ENCODE measurements around the gene MRPL49. TPM values are rescaled to one million over a fixed set of nuclear protein-coding genes. Genes with fewer than 3 reads are reported as not detected.

The MRPL49 gene
- total RNA-seq, 4 donors from 2014 or later, result 48.8 to 55.9 (median 54.2) TPM

GRCh38 chr11:65114538-65115171 is 7.5 kb upstream of the MRPL49 start:
- Histone ChIP-seq H3K4me3 (no peak overlapping the region), H3K9me3 (no peaks in the 10 kb centered on the region), H3K27ac (no peak overlapping the region), H3K4me1 (peaks cover 0 to 59% (median 38%) of the 10 kb centered on the region in 4 donors), H3K27me3 (no peaks in the 10 kb centered on the region), H3K36me3 (peaks cover 0 to 48% (median 0%) of the 10 kb centered on the region in 3 donors)
- no peak for DNase-seq (ENCODE audit: low spot score in 2 of 2)
- TF ChIP-seq, protein P1, sequence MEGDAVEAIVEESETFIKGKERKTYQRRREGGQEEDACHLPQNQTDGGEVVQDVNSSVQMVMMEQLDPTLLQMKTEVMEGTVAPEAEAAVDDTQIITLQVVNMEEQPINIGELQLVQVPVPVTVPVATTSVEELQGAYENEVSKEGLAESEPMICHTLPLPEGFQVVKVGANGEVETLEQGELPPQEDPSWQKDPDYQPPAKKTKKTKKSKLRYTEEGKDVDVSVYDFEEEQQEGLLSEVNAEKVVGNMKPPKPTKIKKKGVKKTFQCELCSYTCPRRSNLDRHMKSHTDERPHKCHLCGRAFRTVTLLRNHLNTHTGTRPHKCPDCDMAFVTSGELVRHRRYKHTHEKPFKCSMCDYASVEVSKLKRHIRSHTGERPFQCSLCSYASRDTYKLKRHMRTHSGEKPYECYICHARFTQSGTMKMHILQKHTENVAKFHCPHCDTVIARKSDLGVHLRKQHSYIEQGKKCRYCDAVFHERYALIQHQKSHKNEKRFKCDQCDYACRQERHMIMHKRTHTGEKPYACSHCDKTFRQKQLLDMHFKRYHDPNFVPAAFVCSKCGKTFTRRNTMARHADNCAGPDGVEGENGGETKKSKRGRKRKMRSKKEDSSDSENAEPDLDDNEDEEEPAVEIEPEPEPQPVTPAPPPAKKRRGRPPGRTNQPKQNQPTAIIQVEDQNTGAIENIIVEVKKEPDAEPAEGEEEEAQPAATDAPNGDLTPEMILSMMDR (IDR thresholded peaks at IDR 0.05), result no peak
- TF ChIP-seq EP300 (IDR thresholded peaks at IDR 0.05), result no peak
- no peak for TF ChIP-seq POLR2A (IDR thresholded peaks at IDR 0.05)
- 68 to 86% methylated on average over 9 to 10 of the region's 11 CpGs for WGBS, 2 donors

DNA sequence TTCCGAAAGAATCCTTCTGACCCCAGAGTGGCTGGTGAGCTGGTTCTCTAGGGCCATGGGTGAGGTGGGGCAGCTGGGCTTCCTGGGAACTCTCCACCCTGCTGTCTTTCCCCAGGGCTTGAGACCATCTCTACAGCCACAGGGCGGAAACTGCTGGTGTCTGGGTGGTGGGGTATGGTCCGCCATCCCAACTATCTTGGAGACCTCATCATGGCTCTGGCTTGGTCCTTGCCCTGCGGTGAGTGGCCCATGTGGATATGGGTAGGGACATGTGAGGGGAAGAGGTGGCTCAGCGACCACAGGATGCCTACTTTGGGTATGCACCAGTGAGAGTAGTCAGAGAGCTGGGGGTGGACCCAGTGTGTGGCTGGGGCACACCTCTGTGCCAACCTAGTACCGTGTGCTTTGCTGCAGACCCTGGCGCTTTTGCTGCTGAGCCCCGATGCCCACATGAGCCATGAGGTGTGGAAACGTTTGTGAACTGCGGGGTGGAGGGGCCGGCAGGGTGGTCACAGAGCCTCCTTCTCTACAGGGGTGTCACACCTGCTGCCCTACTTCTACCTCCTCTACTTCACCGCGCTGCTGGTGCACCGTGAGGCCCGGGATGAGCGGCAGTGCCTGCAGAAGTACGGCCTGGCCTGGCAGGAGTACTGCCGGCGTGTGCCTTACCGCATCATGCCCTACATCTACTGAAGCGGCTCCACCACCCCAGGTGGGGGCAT is 6.6 kb upstream of the MRPL49 start:
- Histone ChIP-seq H3K27me3 (no peaks in the 10 kb centered on the region), H3K36me3 (peaks cover 0 to 52% (median 7%) of the 10 kb centered on the region in 3 donors), H3K4me3 (no peak overlapping the region), H3K27ac (no peak overlapping the region), H3K9me3 (no peaks in the 10 kb centered on the region), H3K4me1 (peaks cover 0 to 65% (median 39%) of the 10 kb centered on the region in 4 donors)
- no peak for DNase-seq (ENCODE audit: low spot score in 2 of 2)
- WGBS, 2 donors, result 89 to 93% methylated on average over 21 of the region's 21 CpGs
- TF ChIP-seq POLR2A (IDR thresholded peaks at IDR 0.05) (no peak), EP300 (IDR thresholded peaks at IDR 0.05) (no peak)
- TF ChIP-seq, protein P1 (IDR thresholded peaks at IDR 0.05), result no peak

- DNase-seq (ENCODE audit: low spot score in 2 of 2), result no peak
- Histone ChIP-seq H3K9me3 (no peaks in the 10 kb centered on the region), H3K36me3 (peaks cover 0 to 57% (median 13%) of the 10 kb centered on the region in 3 donors), H3K27me3 (no peaks in the 10 kb centered on the region), H3K4me1 (peaks cover 0 to 65% (median 42%) of the 10 kb centered on the region in 4 donors), H3K27ac (peak overlapping the region; percentile 38 to 88 (median 82)), H3K4me3 (peak overlapping the region; percentile 60 to 98 (median 92))
- no peak for TF ChIP-seq POLR2A (IDR thresholded peaks at IDR 0.05)
- TF ChIP-seq, protein P1 (IDR thresholded peaks at IDR 0.05), result no peak
- no peak for TF ChIP-seq EP300 (IDR thresholded peaks at IDR 0.05)
- 27 to 28% methylated on average over 45 to 53 of the region's 68 CpGs for WGBS, 2 donors
These were observed 5.5 kb upstream of the MRPL49 start for GRCh38 chr11:65116370-65117205.

DNA sequence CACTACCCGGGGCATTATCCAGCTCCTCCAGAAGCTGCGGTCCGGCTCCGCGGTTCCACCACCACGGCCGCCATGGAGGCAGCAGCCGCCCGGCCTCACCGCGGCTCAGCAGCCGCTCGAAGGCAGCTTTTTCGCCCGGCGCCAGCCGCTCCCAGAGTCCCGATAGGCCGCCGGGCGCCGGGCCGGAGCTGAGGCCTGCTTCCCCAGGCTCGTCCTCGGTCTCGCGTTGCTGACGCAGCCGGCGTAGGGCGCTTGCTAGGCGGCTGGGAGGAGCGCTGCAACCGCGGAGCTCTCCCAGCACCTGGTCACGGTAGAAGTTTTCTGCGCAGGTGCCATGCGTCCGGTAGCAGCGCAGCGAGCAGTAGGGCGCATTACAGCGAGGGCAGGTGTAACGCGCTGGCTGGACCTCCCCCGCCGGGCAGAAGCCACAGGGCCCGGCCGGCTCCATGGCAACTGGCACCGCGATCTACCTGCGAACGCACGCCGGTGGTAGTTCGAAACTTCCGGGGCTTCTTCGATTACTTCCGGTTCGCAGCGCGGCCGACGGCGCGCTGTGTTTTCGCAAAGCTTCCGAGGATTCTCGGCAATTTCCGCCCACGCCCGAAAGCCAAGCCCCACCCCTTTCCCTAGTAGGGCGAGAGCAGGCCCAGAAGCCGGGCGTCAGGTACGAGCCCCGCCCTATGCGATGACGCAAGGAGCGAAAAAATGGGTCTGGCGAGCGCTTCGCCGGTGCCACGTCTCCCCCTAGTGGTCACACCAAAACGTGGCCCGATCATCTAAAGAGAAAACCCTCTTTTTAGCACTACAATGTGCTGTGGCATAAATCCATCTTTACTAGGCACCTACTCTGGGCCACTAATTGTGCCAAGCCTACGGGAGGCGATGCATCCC is 4.7 kb upstream of the MRPL49 start, which contains the start of gene ZNHIT2:
TSS of gene ZNHIT2 (minus strand) at position 496 of the 891 bp plus-strand sequence. CDS start at position 448, 48 bp downstream.
- DNase-seq (ENCODE audit: low spot score in 2 of 2), result peak; percentile 99 to 100
- WGBS, 2 donors, result 0 to 4% methylated on average over 10 to 62 of the region's 89 CpGs
- H3K36me3 ChIP-seq, result peaks cover 0 to 57% (median 13%) of the 10 kb centered on the region in 3 donors
- H3K4me1 ChIP-seq, result peaks cover 0 to 58% (median 34%) of the 10 kb centered on the region in 4 donors
- H3K27me3 ChIP-seq, result no peaks in the 10 kb centered on the region
- TF ChIP-seq POLR2A (IDR thresholded peaks at IDR 0.05) (peak in 1 of 2 donors; percentile 44), EP300 (IDR thresholded peaks at IDR 0.05) (peak; percentile 84 to 98)
- TF ChIP-seq, protein P1 (IDR thresholded peaks at IDR 0.05), result peak; percentile 88 to 98 (median 96)
- H3K9me3 ChIP-seq, result no peaks in the 10 kb centered on the region
- peak within 1 kb of the TSS; percentile 53 to 88 (median 82) for H3K27ac ChIP-seq
- H3K4me3 ChIP-seq, result peak within 1 kb of the TSS; percentile 60 to 98 (median 92)
